Left renal cortex interstitium (tissue), 4 donors: Measurements from ENCODE around the gene OGFOD3. TPM values are rescaled to one million over a fixed set of nuclear protein-coding genes. Genes with fewer than 3 reads are reported as not detected.
"Not testable (repeated sequence)": the region's sequence is repeated elsewhere in the genome, so short reads cannot be mapped to it uniquely, and the experiment has no call there.

ENCODE experiments used
- DNase-seq, 4 donors: peaks; one replicate each; pipeline ENCODE4 v3.0.0-alpha.2; 2013; ENCODE audit warnings: low read depth in 4 of 4, low spot score in 2 of 4, missing footprints in 1 of 4
- polyA plus RNA-seq, 4 donors: library from polyadenylated mRNA; unstranded; fragments of 120-200 nt; gene quantifications; one replicate each; pipeline ENCODE4 v1.2.1, GENCODE V29; 2013; ENCODE audit not compliant: insufficient read length in 4 of 4

Gene OGFOD3
- polyA plus RNA-seq, 4 donors, result 25.0 to 28.6 (median 26.5) TPM

DNA sequence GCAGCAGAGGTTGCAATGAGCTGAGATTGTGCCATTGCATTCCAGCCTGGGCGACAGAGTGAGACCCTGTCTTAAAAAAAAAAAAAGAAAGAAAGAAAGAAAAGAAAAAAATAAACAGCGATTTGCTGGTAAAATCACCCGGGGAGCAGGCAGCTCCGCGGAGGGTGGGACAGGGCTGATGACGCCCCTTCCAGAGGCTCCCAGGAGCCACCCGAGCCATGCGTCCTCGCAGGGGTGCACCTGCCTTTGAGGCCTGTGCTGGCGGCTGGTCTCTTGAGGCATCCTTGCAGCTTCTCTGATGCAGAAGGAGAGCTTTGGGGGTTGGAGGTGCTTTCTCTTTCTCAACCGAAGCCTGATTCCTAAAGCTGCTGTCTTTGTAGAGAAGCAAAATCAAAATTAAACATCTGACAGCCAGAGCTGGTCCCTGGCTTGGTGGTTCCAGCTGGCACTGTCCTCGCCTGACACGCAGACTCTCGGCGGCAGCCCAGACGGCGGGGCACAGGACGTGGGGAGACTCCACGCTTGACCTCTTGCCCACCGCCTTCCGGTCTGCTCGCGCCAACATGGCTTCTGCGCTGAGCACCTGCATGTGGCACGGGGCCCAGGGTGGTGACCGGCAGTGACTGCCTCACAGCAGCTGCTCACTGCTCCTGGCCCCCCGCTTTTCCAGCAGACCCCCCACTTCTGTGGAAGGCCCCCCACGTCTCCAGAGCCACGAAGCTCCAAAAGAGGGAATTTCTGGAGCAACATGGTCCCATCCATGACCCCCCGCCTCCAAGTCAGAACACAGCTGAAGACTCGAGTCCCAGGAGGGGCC lies 40.3 kb downstream of the OGFOD3 start:
- DNase-seq, result no peak

DNA sequence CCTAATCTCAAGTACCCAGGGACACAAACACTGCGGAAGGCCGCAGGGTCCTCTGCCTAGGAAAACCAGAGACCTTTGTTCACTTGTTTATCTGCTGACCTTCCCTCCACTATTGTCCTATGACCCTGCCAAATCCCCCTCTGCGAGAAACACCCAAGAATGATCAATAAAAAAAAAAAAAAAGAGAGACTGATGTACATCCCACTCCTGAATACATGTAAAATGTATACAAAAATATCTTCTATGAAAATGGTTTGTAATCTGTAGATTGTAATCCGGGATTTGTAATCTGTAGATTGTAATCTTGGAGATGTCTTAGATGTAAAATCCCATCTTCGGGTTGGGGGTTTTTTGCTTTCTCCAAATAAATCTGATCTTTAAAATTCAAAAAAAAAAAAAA lies 41.1 kb downstream of the OGFOD3 start:
- not testable (repeated sequence) for DNase-seq

DNA sequence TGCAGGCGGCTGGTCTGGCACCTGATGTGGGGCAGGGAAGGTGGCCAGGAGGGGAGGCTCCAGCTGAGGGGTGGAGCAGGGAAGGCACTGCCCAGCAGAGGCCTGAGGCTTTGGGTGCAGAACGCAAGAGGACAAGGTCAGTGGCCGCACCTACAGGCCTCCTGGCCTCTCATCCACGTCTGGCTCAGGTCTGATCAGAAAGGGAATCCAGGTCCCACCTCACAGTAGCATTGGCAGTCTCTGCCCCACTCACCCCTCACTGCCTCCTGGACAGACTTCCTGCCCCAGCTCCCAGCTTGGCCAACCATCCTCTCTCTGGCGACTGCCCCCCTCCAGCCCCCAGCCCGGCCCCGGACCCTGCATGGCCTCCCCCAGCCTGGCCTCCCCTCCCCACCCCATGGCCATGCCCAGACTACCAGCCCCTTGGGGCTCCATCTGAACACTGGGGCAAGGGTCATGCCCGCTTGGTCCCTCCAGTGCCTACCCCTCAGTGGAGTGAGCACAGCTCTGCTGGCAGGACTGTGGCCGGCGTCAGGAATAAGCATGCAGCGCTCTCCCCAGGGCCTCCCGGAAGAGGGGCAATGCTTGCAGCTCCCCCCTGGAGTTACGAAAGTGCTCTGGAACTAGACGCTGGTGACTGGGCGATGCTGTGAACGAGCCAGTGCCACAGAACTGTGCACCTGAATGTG lies 42.2 kb downstream of the OGFOD3 start:
- no peak for DNase-seq

DNA sequence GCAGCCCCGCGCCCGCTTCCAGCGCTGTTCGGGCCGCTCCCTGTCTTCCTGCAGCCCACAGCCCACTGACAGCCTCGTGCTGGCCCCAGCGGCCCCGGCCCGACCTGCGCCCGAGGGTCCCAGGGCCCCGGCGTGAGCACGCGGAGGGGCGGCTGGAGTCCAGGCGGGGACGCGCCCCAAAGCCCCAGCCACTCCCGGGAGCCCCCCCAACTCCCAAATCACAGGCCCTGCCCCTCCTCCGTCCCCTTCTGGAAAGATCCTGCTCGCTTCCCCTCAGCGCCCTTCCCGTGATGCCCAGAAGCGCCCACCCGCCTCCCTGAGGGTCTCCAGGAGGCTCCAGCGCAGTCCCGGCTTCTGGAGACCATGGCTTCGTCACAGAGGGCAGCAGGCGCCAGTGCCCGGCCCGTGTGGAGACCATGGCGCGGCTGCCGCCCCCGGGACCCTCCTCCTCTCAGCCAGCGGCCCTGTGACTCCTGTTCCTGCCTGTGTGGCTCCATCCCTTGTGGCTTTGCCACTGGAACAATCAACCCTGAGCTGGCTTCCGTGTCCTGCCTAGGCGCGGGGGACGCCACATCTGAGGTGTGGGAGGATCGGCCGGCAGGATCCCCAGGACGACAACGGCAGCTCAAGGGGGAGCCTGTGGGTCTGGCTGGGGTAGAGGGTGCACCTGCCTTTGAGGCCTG lies 42.9 kb downstream of the OGFOD3 start:
- no peak for DNase-seq

DNA sequence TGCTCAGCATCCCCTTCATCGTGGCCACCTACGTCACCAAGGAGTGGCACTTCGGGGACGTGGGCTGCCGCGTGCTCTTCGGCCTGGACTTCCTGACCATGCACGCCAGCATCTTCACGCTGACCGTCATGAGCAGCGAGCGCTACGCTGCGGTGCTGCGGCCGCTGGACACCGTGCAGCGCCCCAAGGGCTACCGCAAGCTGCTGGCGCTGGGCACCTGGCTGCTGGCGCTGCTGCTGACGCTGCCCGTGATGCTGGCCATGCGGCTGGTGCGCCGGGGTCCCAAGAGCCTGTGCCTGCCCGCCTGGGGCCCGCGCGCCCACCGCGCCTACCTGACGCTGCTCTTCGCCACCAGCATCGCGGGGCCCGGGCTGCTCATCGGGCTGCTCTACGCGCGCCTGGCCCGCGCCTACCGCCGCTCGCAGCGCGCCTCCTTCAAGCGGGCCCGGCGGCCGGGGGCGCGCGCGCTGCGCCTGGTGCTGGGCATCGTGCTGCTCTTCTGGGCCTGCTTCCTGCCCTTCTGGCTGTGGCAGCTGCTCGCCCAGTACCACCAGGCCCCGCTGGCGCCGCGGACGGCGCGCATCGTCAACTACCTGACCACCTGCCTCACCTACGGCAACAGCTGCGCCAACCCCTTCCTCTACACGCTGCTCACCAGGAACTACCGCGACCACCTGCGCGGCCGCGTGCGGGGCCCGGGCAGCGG lies 43.6 kb downstream of the OGFOD3 start:
- DNase-seq, result no peak

DNA sequence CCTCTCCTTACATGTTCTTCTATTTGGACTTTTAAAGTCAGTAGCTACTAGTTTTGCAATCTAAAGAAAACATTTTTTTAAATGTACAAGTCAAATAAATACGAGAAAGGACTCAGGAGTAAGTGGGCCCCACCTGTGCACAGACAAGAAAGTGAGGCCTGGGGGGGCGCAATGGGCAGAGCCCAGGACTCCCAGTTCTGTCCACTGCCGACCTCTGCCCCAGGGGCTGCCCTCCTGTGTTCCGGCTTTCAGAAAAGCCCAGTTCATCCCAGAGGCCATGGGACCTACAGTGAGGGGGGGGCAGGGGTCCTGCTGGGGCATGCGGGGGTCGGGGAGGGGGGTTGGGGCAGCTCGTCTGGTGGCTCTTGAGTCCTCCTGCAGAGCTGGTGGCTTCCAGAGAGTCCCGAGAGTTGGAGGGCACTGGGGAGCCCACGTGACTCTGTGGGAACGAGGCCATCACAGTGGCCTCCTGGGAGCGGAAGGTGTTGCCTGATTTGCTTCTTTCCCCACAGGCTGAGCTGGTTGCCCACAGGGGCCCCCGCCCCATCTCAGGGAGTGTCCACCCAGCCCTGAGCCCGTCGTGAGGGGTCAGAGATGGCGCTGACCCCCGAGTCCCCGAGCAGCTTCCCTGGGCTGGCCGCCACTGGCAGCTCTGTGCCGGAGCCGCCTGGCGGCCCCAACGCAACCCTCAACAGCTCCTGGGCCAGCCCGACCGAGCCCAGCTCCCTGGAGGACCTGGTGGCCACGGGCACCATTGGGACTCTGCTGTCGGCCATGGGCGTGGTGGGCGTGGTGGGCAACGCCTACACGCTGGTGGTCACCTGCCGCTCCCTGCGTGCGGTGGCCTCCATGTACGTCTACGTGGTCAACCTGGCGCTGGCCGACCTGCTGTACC lies 44.4 kb downstream of the OGFOD3 start:
- DNase-seq, result no peak

DNA sequence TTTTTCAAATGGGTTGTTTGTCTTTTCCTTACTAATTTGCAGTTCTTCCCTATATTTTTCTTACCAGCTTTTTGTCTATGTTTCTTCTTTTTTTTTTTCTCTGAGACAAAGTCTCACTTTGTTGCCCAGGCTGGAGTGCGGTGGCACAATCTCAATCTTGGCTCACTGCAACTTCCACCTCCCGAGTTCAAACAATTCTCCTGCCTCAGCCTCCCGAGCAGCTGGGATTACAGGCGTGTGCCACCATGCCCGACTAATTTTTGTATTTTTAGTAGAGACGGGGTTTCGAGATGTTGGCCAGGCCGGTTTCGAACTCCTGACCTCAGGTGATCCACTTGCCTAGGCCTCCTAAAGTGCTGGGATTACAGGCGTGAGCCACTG lies 45.3 kb downstream of the OGFOD3 start:
- not testable (repeated sequence) for DNase-seq

DNA sequence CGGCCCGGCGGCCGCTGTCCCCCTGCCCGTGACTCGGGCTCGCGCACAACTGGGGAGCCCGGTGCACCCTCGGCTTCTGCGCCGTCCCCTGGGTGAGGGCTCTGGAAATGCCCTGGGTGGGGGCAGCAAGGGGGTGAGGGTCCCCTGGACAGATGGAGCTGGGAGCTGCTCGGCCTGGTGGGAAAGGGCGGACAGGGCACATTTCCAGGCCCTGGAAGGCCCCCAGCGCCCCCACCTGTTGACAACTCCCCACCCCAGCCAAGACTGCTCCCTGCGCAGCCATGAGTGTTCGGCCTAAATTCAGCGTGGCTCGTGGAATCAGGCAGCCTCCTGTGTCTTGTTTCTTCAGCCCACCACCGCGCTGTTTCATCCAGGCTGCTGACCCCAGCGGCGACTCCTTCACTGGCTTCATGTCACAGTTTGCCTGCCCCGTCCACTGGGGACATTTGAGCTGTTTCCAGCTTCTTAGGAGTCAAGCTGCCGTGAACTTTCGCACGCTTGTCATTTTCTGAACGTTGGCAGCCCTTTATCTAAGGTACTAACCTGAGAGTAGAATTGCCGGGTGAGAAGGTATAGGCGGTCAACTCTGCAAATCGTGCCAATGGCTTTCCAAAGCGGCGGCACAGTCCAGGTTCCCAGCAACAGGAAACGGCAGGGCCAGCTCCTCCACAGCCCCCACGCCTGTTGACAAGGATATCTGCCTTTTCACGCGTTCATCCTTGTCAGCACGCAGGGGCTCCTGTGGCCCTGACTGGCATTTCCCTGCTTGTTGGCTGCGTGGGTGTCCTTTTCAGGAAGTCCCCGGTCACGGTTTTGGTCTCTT lies 45.9 kb downstream of the OGFOD3 start:
- no peak for DNase-seq

DNA sequence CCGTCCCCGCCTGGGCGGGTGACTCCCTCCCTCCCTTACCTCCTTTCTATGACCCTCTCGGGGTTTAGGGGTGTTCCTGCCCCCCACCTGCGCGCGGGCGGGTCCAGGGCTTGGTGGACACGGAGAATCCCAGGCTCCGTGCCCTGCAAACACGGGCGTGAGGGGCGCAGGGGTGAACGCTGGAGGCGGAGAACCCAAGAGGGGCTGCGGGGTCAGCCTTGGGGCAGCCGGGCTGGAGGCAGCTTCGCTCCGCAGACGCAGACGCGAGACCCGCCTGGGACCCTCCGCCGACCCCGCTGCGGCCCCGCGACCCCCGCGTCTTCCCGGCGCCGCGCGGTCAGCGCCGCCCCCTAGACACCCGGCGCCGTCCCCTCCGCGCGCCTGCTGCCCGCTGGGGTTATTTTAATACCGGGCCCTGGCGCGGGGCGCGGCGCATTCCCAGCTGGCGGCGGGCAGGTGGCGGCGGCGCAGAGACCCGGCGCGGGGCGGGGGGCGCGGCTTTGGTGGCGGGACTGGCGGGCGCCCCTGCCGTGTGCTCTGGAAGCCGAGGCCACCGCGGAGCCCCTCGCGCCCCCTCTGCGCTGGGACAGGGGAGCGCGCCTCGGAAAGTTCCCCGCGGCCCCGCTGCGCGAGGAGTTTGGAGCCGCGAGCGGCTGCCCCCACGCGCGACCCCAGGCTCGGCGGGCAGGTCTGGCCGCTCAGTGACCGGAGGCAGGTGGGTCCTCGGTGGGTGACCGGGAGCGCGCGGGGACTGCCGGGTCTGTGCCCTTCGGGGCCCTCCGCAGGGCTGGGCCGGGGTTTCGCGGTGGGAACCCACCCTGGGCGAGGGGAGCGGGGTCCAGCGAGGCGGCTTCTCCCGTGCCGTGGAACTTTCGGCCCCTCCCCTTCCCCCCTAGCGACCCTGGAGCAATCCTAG lies 46.8 kb downstream of the OGFOD3 start, which contains the start of gene UTS2R:
TSS of gene UTS2R (plus strand) at position 433 of the 916 bp plus-strand sequence. CDS start 2,560 bp downstream, outside the sequence.
- DNase-seq, result no peak

DNA sequence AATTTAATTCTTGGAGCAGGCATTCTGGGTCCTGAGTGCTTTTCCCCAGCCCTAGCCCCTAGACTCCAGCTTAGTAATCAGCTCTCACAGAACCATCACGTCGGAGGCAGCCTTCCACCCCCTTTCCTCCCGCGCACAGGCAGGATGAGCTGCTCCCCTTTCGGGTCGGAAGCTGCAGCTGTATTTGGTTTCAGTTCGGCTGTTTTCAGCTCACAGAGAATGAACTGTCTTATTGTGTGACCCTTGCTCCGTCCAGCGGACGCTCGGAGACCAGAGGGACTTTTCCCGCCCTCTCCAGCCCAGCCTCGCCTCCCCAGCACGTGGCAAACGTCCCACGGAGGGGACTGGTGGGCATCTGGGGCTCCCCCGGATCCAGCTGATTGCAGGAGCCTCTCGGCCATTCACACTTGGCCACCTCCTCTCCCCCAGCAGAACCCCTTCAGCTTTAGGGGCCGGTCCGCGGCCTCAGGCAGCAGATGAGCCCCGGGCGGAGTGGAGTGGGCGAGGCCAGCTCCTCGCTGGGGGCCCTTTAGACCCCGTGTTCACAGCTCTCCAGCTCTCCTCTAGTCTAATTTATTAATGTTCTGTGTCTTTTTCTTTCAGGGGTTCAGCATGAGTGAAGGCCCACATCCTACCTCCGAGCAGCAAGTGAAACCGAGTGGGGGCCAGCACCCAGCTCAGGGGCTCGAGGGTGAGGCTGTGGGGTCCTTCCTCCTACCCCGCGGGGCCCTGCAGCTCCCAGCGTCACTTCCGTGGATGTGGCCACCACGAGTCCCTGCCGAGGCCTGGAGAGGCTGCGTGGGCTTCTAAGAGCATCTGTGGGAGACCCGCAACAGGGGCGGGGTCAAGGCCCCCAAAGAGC lies 47.7 kb downstream of the OGFOD3 start:
- DNase-seq, result no peak

DNA sequence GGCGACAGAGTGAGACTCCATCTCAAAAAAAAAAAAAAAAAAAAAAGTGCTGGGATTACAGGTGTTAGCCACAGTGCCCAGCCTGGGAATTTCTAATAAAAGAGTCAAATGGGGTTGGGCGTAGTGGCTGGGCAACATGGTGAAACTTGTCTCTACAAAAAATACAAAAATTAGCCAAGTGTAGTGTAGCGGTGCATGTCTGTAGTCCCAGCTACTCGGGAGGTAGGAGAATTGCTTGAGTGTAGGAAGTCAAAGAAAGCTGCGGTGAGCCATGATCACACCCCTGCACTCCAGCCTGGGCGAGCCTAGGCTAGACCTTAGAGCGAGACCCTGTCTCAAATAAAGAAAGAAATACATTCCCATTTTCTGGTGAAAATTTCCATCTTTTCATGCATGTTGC lies 49.2 kb downstream of the OGFOD3 start:
- DNase-seq, result no peak

DNA sequence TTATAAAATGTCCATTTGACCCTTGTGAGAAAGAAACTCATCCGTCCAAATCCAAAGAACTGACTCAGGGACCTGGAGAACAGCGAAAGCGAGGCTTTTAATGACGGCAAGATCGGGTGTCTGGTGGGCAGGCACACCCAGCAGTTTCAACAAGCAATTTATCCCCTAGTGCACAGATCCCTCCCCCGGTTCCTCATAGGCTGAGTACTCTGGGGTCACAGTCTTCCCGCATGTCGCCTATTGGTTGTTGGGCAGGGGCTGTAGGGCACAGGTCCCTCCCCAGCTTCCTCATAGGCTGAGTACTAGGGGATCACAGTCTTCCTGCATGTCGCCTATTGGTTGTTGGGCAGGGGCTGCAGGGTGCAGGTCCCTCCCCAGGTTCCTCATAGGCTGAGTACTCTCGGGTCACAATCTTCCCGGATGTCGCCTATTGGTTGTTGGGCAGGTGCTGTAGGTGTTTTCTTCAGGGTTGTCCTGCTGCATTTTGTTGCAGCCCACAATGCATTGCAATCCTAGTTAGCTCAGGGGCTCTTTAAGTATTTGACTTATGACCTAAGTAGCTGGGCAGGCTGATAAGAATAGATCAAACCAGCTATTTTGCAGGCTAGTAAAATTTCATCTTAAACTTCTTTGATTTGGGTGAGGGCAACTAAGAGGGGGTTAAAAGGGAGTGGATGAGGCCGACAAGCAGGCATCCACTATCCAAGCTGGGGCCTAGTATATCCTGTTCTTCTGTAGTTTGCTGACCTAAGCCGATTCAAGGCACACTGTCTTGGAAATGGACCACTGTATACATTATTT lies 50.5 kb downstream of the OGFOD3 start:
- no peak for DNase-seq

DNA sequence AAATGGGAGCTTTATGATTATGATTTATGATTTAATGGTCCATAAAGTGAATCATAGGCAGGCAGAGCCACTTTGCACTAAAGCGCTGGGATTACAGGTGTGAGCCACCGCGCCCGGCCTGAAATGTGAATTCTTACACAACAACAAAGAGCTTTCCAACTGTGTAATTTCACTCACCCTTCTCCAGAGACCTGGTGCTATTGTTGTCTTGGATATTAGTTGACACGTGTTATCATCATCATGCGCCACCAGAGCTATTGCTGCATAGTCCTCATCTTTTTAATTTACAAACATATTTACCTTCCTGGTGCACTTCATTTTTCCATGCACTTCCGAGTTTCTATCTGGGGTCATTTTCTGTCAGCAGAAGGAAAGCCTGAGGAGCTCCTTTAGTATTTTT lies 51.6 kb downstream of the OGFOD3 start:
- DNase-seq, result no peak

DNA sequence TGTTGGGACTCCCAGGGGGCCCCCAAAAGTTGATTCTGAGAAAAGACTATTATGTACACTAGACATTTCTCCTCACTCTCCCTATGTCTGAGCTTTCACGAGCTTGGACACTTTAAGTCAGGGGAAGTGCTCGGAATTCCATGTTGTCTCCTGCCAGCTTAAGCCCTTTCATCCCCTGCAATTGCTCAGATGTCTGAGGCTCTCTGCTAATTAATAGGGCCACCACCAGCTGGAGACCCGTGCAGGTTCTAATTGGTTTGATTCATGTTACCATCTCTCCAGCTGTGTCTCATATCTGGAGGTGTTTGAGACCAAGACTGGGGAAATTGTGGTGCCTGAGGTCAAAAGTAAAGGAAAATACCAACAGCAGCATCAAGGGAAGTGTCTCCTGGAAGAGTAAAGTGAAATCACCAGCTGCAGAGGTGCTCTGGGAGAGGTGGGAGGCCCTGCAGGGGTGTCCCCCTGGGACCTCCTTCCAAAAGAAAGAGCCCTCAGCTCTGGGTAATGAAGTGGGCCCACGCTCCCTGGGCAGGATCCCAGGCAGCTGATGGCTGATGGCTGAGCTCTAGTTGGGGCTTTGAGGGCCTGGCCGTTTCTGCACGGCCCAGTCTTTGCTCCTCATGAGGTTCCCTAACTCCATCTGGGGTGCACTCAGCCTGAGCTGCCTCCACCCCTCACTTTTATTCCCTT lies 52.6 kb downstream of the OGFOD3 start:
- DNase-seq, result no peak

DNA sequence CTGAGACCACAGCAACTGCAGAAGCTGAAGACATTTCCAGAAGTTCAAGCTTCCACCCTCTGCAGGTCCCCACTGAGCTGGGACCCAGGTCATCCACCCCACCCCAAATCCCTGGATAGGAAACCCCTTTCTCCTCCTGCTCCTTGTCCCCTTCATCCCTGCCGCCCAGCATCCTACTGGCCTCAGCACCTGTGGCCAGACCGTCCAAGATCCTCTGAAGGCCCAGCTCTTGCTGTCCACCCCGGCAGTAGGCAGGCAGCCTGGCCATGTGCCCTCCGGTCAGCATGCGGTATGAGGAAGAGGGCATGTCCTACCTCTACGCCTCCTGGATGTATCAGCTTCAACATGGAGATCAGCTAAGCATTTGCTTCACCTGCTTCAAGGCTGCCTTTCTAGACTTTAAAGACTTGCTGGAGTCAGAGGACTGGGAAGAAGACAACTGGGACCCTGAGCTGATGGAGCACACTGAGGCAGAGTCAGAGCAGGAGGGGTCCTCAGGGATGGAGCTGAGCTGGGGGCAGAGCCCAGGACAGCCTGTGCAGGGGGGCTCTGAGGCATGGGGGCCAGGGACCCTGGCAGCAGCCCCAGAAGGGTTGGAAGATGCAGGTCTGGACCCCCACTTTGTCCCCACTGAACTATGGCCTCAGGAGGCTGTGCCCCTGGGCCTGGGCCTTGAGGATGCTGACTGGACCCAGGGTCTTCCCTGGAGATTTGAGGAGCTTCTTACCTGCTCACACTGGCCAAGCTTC lies 56.3 kb downstream of the OGFOD3 start:
- no peak for DNase-seq
